Naive thymus-derived CD8-positive, alpha-beta T cell (primary cell): ENCODE data around the gene BCL7C. TPM values are rescaled to one million over a fixed set of nuclear protein-coding genes. Genes with fewer than 3 reads are reported as not detected.
"Not testable (repeated sequence)": the region's sequence is repeated elsewhere in the genome, so short reads cannot be mapped to it uniquely, and the experiment has no call there.

Experiments used
- ATAC-seq, 2 donors: fragments of 150-1000 bp; cut with Tn5 transposase in 1 of 2; sonication (Bioruptor Pico), chemical (Tn5 transposase) in 1 of 2; 1 replicate in 1 of 2; 2 replicates in 1 of 2; pipeline ENCODE4 v1.10.0; 2021; ENCODE audit warnings: mild to moderate bottlenecking in 2 of 2, moderate library complexity in 2 of 2
- POLR2A ChIA-PET: fragments of 350-600 bp; sonication (Branson Sonifier 250); formaldehyde crosslinking; loops from one replicate; lab custom pipeline; 2021; ENCODE audit warnings: antibody characterized with exemption; lab: Charles Lee
- DNase-seq, 10 donors: peaks; one replicate each; pipeline versions ENCODE4 v3.0.0 to v3.0.0-alpha.2; 2020 to 2022
- H3K27ac Mint-ChIP-seq, 10 donors: one replicate each; pipeline ENCODE4 v1.8.0; 2020 to 2022; ENCODE audit warnings: mild to moderate bottlenecking in 10 of 10, mixed read lengths in 10 of 10, moderate library complexity in 4 of 10, inconsistent platforms in 1 of 10
- H3K27me3 Mint-ChIP-seq, 5 donors: one replicate each; pipeline ENCODE4 v1.8.0; 2021 to 2022; ENCODE audit warnings: mixed read lengths in 5 of 5
- H3K36me3 Mint-ChIP-seq, 3 donors: one replicate each; pipeline ENCODE4 v1.8.0; 2020 to 2022; ENCODE audit warnings: mixed read lengths in 3 of 3, mild to moderate bottlenecking in 2 of 3, inconsistent platforms in 1 of 3
- H3K4me1 Mint-ChIP-seq, 4 donors: one replicate each; pipeline ENCODE4 v1.8.0; 2021 to 2022; ENCODE audit warnings: mixed read lengths in 4 of 4
- H3K4me3 Mint-ChIP-seq, 10 donors: one replicate each; pipeline ENCODE4 v1.8.0; 2020 to 2022; ENCODE audit warnings: mild to moderate bottlenecking in 10 of 10, mixed read lengths in 10 of 10, moderate library complexity in 6 of 10, inconsistent platforms in 1 of 10
- H3K9me3 Mint-ChIP-seq, 9 donors: one replicate each; pipeline ENCODE4 v1.8.0; 2020 to 2022; ENCODE audit warnings: mixed read lengths in 9 of 9, mild to moderate bottlenecking in 3 of 9, inconsistent platforms in 1 of 9, moderate library complexity in 1 of 9
- polyA plus RNA-seq, 3 donors: library from polyadenylated mRNA; unstranded; fragments of 300-500 nt; fragmentation: Illumina TruSeq; gene quantifications; one replicate each; pipeline ENCODE4 v1.2.3, GENCODE V29; 2021
- total RNA-seq, 8 experiments: library from RNA in 2 of 8; stranded (reverse) in 2 of 8; gene quantifications; one replicate each; pipeline ENCODE4 v1.2.3 and lab custom pipeline; 2021 to 2026

Gene BCL7C
- total and polyA plus RNA-seq, 5 experiments from 2014 or later: 24.2 to 38.8 (median 33.9) TPM

GRCh38 chr16:30892670-30893416 lies 1.0 kb downstream of the BCL7C start:
- POLR2A ChIA-PET: interaction anchor here (0.8 to 10.9 kb wide), 7 partner anchors 9 to 567 kb away, joined by 3 to 94 read pairs (median 3); partner anchors contain the start of genes ARMC5 and PHKG2
- Mint-ChIP-seq H3K4me1 (peaks cover 24 to 60% (median 55%) of the 10 kb centered on the region in 4 donors), H3K27me3 (no peaks in the 10 kb centered on the region), H3K9me3 (no peaks in the 10 kb centered on the region), H3K27ac (peak overlapping the region; percentile 79 to 95 (median 88)), H3K36me3 (peaks cover 0 to 32% (median 3%) of the 10 kb centered on the region in 3 donors), H3K4me3 (peak overlapping the region; percentile 77 to 93 (median 88))
- ATAC-seq (no peak), DNase-seq (peak in 1 of 10 donors; percentile 5)

- Mint-ChIP-seq H3K4me1 (peaks cover 20 to 52% (median 44%) of the 10 kb centered on the region in 4 donors), H3K4me3 (peak overlapping the region in 5 of 10 donors; percentile 24 to 69 (median 40)), H3K27ac (peak overlapping the region in 2 of 10 donors; percentile 76), H3K36me3 (peaks cover 0 to 36% (median 3%) of the 10 kb centered on the region in 3 donors)
- not testable (repeated sequence) for DNase-seq, H3K9me3 Mint-ChIP-seq, H3K27me3 Mint-ChIP-seq, ATAC-seq
- POLR2A ChIA-PET: interaction anchor here (0.7 to 10.9 kb wide), 5 partner anchors 11 to 140 kb away, joined by 3 to 94 read pairs (median 4); no protein-coding TSS in a partner anchor
Observed at GRCh38 chr16:30891043-30891823, 2.6 kb downstream of the BCL7C start.

- peak overlapping the region in 3 of 10 donors; percentile 29 to 80 (median 57) for H3K27ac Mint-ChIP-seq
- H3K27me3 Mint-ChIP-seq: no peaks in the 10 kb centered on the region
Observed at GRCh38 chr16:30889721-30890120, 4.2 kb downstream of the BCL7C start.

GRCh38 chr16:30888856-30889499 lies 4.9 kb downstream of the BCL7C start:
- Mint-ChIP-seq H3K27me3 (no peaks in the 10 kb centered on the region), H3K4me1 (peaks cover 14 to 39% (median 28%) of the 10 kb centered on the region in 4 donors), H3K36me3 (peaks cover 0 to 53% (median 3%) of the 10 kb centered on the region in 3 donors), H3K27ac (peak overlapping the region in 4 of 10 donors; percentile 27 to 88 (median 55)), H3K4me3 (no peak overlapping the region), H3K9me3 (no peaks in the 10 kb centered on the region)
- POLR2A ChIA-PET: interaction anchor here (1.0 to 10.9 kb wide), 4 partner anchors 12 to 34 kb away, joined by 4 to 94 read pairs (median 4); no protein-coding TSS in a partner anchor
- ATAC-seq (no peak), DNase-seq (no peak)

More at GRCh38 chr16:30889721-30890120, 4.2 kb downstream of the BCL7C start:
- DNase-seq: no peak
- POLR2A ChIA-PET: interaction anchor here (0.6 to 10.9 kb wide), 3 partner anchors 14 to 561 kb away, joined by 3 to 94 read pairs (median 4); no protein-coding TSS in a partner anchor
- Mint-ChIP-seq H3K36me3 (peaks cover 0 to 50% (median 3%) of the 10 kb centered on the region in 3 donors), H3K4me1 (peaks cover 16 to 43% (median 34%) of the 10 kb centered on the region in 4 donors), H3K9me3 (no peaks in the 10 kb centered on the region), H3K4me3 (no peak overlapping the region)
- no peak for ATAC-seq

- H3K36me3 Mint-ChIP-seq: peaks cover 0 to 59% (median 3%) of the 10 kb centered on the region in 3 donors
- DNase-seq: no peak
- POLR2A ChIA-PET: interaction anchor here (0.6 to 10.9 kb wide), 3 partner anchors 12 to 15 kb away, joined by 5 to 94 read pairs (median 5); no protein-coding TSS in a partner anchor
Observed at GRCh38 chr16:30887927-30888326, 6.0 kb downstream of the BCL7C start.

GRCh38 chr16:30886145-30886544 lies 7.7 kb downstream of the BCL7C start:
- ATAC-seq (no peak), DNase-seq (no peak)
- POLR2A ChIA-PET: interaction anchor here (2.7 kb wide), 1 partner anchor 15 kb away, joined by 11 read pairs; no protein-coding TSS in a partner anchor
- no peaks in the 10 kb centered on the region for H3K9me3 Mint-ChIP-seq
- H3K4me1 Mint-ChIP-seq: peaks cover 19 to 37% (median 27%) of the 10 kb centered on the region in 4 donors
- H3K36me3 Mint-ChIP-seq: peaks cover 0 to 71% (median 0%) of the 10 kb centered on the region in 3 donors
- H3K27me3 Mint-ChIP-seq: no peaks in the 10 kb centered on the region
- no peak overlapping the region for H3K4me3 Mint-ChIP-seq
- H3K27ac Mint-ChIP-seq: peak overlapping the region in 2 of 10 donors; percentile 32 to 85

More at GRCh38 chr16:30887927-30888326, 6.0 kb downstream of the BCL7C start:
- Mint-ChIP-seq H3K9me3 (no peaks in the 10 kb centered on the region), H3K4me1 (peaks cover 11 to 36% (median 27%) of the 10 kb centered on the region in 4 donors), H3K27ac (no peak overlapping the region), H3K4me3 (no peak overlapping the region), H3K27me3 (no peaks in the 10 kb centered on the region)
- no peak for ATAC-seq

GRCh38 chr16:30885196-30885595 lies 8.7 kb downstream of the BCL7C start:
- Mint-ChIP-seq H3K4me1 (peaks cover 19 to 37% (median 28%) of the 10 kb centered on the region in 4 donors), H3K4me3 (no peak overlapping the region), H3K27me3 (no peaks in the 10 kb centered on the region), H3K36me3 (peaks cover 0 to 68% (median 0%) of the 10 kb centered on the region in 3 donors), H3K9me3 (no peaks in the 10 kb centered on the region), H3K27ac (peak overlapping the region in 3 of 10 donors; percentile 5 to 87 (median 43))
- POLR2A ChIA-PET: interaction anchor here (0.9 to 2.7 kb wide), 2 partner anchors 16 to 295 kb away, joined by 4 to 11 read pairs; no protein-coding TSS in a partner anchor
- DNase-seq (no peak), ATAC-seq (no peak)

- Mint-ChIP-seq H3K4me1 (peaks cover 19 to 36% (median 28%) of the 10 kb centered on the region in 4 donors), H3K27ac (peak overlapping the region in 4 of 10 donors; percentile 5 to 87 (median 40)), H3K36me3 (peaks cover 0 to 68% (median 0%) of the 10 kb centered on the region in 3 donors), H3K9me3 (no peaks in the 10 kb centered on the region), H3K4me3 (no peak overlapping the region), H3K27me3 (no peaks in the 10 kb centered on the region)
- no peak for ATAC-seq
- POLR2A ChIA-PET: interaction anchor here (0.9 to 2.7 kb wide), 2 partner anchors 16 to 296 kb away, joined by 4 to 11 read pairs; no protein-coding TSS in a partner anchor
- DNase-seq: no peak
Observed at GRCh38 chr16:30884760-30885159, 9.1 kb downstream of the BCL7C start.

- POLR2A ChIA-PET: no interaction called here
- DNase-seq: no peak
- peak in 1 of 2 donors; percentile 23 for ATAC-seq
- Mint-ChIP-seq H3K36me3 (peaks cover 0 to 65% (median 0%) of the 10 kb centered on the region in 3 donors), H3K4me1 (peaks cover 17 to 43% (median 25%) of the 10 kb centered on the region in 4 donors), H3K27ac (peak overlapping the region; percentile 4 to 84 (median 66)), H3K9me3 (no peaks in the 10 kb centered on the region), H3K4me3 (peak overlapping the region in 1 of 10 donors; percentile 29), H3K27me3 (no peaks in the 10 kb centered on the region)
Observed at GRCh38 chr16:30882429-30883310, 11.2 kb downstream of the BCL7C start.

- no peak for ATAC-seq
- H3K27me3 Mint-ChIP-seq: no peaks in the 10 kb centered on the region
- peaks cover 0 to 32% (median 0%) of the 10 kb centered on the region in 3 donors for H3K36me3 Mint-ChIP-seq
- DNase-seq: no peak
- H3K9me3 Mint-ChIP-seq: no peaks in the 10 kb centered on the region
- H3K4me3 Mint-ChIP-seq: peak overlapping the region; percentile 78 to 99 (median 98)
- POLR2A ChIA-PET: interaction anchor here (0.6 to 6.0 kb wide), 5 partner anchors 17 to 611 kb away, joined by 3 to 125 read pairs (median 4); partner anchors contain the start of genes BCL7C and CTF1
- peaks cover 21 to 59% (median 33%) of the 10 kb centered on the region in 4 donors for H3K4me1 Mint-ChIP-seq
- H3K27ac Mint-ChIP-seq: peak overlapping the region; percentile 90 to 99 (median 97)
Observed at GRCh38 chr16:30876867-30877266, 17.0 kb downstream of the BCL7C start.
